Choroid plexus epithelial cell (primary cell): ENCODE results near the gene LPP.

Experiments
- DNase-seq: peaks from one replicate; pipeline ENCODE4 v3.0.0-alpha.2; 2010; ENCODE audit warnings: low read depth
- H3K4me3 ChIP-seq: 2 replicates; pipeline ENCODE4 v1.5.1; 2011; ENCODE audit warnings: low read depth, mild to moderate bottlenecking, control low read depth, low read length, moderate library complexity
- CTCF ChIP-seq: conservative IDR thresholded peaks from 2 replicates; pipeline ENCODE4 v1.5.1; 2011; ENCODE audit warnings: low read depth, mild to moderate bottlenecking, control low read depth, inconsistent platforms, low read length, moderate library complexity

LPP gene

DNA sequence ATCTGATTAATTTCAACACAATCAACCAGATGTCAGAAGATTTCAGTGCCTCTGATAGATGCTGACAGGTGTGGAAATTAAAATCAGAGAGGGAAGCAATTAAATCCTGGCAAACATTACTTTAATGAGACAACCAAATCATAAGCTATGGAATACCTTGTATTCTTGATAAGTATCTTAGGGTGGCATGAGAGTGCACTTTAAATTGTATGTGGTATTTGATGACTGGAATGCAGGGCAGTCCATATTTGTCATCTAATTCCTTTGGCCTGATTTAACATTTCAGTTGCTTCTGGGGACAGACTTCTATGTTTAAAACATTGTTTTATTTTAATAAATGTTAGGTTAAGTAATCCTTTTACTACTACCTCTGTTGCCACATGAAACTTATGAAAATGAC lies 184.1 kb downstream of the LPP start:
- no peak for TF ChIP-seq CTCF
- DNase-seq, result no peak
- H3K4me3 ChIP-seq, result no peak overlapping the region

DNA sequence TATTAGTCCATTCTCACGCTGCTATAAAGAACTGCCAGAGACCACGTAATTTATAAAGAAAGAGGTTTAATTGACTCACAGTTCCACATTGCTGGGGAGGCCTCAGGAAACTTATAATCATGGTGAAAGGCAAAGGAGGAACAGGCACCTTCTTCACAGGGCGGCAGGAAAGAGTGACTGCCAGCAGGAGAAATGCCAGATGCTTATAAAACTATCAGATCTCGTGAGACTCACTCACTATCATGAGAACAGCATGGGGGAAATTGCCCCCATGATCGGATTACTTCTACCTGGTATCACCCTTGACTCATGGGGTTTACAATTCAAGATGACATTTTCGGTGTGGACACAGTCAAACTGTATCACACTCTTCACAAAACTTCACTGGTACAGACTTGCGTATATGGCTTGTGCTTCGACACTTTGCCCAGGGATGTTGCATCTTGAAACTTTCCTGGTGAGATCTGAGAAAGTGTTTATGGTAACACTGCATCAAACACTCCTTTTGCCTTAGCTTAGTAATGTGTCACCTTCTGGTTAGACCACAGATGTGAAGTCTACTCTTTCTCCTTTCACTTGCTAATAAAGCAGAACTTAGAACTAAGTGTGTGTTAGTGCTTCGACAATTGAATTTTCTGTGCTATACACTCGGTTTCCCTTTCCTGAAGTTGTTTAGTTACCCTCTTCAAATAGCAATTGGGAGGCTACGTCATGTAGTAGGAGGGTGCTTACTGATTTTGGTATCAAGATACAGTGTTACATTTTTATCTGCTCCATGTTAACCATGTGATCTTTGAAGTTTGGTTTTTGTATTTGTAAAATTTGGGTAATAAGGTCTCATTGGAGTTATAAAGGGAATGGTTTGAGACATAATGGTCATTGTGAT lies 185.7 kb downstream of the LPP start:
- no peak for TF ChIP-seq CTCF
- H3K4me3 ChIP-seq, result no peak overlapping the region
- no peak for DNase-seq

- TF ChIP-seq CTCF, result no peak
- DNase-seq, result no peak
- H3K4me3 ChIP-seq, result no peak overlapping the region
These were observed 187.5 kb downstream of the LPP start for GRCh38 chr3:188341501-188341900.

- TF ChIP-seq CTCF, result no peak
- no peak for DNase-seq
- no peak overlapping the region for H3K4me3 ChIP-seq
These were observed 189.2 kb downstream of the LPP start for GRCh38 chr3:188342991-188343732.

DNA sequence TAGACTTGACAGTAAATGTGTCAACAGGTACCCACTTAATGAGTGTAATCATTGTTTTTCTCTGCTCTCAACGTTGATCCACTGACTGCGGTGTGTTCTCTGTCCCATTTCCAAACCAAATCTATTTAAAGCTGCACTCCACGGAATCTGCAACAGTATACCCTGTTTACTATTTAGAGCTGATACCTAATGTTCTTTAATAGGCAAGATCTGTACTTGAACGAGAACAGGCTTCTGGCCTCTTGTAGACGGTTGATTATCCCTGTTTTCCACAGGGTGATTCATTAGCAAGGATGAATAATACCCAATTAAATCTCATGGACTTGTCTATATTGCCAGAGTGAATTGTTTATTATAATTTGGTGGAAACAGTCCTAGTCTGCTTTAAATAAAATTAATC lies 189.9 kb downstream of the LPP start:
- no peak for DNase-seq
- no peak overlapping the region for H3K4me3 ChIP-seq
- TF ChIP-seq CTCF, result no peak

DNA sequence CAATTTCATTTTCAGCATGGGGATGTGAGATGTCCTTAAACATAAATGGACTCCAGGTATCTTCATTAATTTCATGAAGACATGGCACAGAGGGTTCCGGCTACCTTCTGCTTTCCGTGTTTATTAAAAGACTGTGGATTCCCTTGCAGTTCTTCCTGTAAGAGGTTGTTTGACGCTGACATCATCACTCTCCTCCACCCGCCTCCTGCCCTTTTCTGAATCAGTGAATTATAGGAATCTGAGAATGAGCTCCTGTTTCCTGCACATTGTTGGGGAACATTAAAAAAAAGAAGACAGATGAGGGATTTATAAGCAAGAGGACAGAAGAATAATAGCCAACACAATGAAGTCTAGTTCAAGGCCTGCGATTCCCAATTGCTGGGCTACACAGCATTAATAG lies 191.3 kb downstream of the LPP start:
- H3K4me3 ChIP-seq, result no peak overlapping the region
- DNase-seq, result peak; percentile 76
- TF ChIP-seq CTCF, result no peak
